ENCODE results near the gene MSI2.

GRCh38 chr17:57481910-57482391, 225.6 kb downstream of the MSI2 start:
- TF ChIP-seq, protein P1, sequence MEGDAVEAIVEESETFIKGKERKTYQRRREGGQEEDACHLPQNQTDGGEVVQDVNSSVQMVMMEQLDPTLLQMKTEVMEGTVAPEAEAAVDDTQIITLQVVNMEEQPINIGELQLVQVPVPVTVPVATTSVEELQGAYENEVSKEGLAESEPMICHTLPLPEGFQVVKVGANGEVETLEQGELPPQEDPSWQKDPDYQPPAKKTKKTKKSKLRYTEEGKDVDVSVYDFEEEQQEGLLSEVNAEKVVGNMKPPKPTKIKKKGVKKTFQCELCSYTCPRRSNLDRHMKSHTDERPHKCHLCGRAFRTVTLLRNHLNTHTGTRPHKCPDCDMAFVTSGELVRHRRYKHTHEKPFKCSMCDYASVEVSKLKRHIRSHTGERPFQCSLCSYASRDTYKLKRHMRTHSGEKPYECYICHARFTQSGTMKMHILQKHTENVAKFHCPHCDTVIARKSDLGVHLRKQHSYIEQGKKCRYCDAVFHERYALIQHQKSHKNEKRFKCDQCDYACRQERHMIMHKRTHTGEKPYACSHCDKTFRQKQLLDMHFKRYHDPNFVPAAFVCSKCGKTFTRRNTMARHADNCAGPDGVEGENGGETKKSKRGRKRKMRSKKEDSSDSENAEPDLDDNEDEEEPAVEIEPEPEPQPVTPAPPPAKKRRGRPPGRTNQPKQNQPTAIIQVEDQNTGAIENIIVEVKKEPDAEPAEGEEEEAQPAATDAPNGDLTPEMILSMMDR (conservative IDR thresholded peaks at IDR 0.05; ENCODE audit: low read length), result no peak
- TF ChIP-seq EZH2phosphoT487 (IDR thresholded peaks at IDR 0.05; ENCODE audit: borderline replicate concordance, low read depth, low read length), result no peak
